ENCODE data around the gene LCN2.

LCN2 gene

GRCh38 chr9:128152133-128153059 is 3.1 kb downstream of the LCN2 start:
- Histone ChIP-seq H3K79me2 (ENCODE audit: low read length) (no peaks in the 10 kb centered on the region), H3K36me3 (replicated peaks; ENCODE audit: insufficient read depth, low read length) (no peaks in the 10 kb centered on the region), H3K4me1 (ENCODE audit: low read length) (no peaks in the 10 kb centered on the region), H3K27me3 (replicated peaks; ENCODE audit: insufficient read depth, low read length) (no peaks in the 10 kb centered on the region), H3K9ac (ENCODE audit: low read length) (no peak overlapping the region), H4K20me1 (ENCODE audit: insufficient read depth, low read length) (no peaks in the 10 kb centered on the region), H3K9me3 (replicated peaks; ENCODE audit: insufficient read depth, low read length) (no peaks in the 10 kb centered on the region), H3K27ac (ENCODE audit: low read length) (no peak overlapping the region), H2AFZ (ENCODE audit: low read length) (no peak overlapping the region), H3K4me3 (ENCODE audit: low read length) (no peak overlapping the region), H3F3A (ENCODE audit: insufficient read depth, low read length) (no peaks in the 10 kb centered on the region), H3K9me2 (replicated peaks; ENCODE audit: insufficient read depth, low read length) (no peaks in the 10 kb centered on the region), H3K4me2 (ENCODE audit: low read depth, low read length) (no peak overlapping the region)
- DNase-seq = no peak
- no peak for TF ChIP-seq CTCF (IDR thresholded peaks at IDR 0.05; ENCODE audit: low read length)

- Histone ChIP-seq H3K9me3 (replicated peaks; ENCODE audit: insufficient read depth, low read length) (no peaks in the 10 kb centered on the region), H3K9me2 (replicated peaks; ENCODE audit: insufficient read depth, low read length) (no peaks in the 10 kb centered on the region), H3K4me3 (ENCODE audit: low read length) (no peak overlapping the region), H3K27ac (ENCODE audit: low read length) (no peak overlapping the region), H3K4me2 (ENCODE audit: low read depth, low read length) (no peak overlapping the region), H3K9ac (ENCODE audit: low read length) (no peak overlapping the region), H3K27me3 (replicated peaks; ENCODE audit: insufficient read depth, low read length) (no peaks in the 10 kb centered on the region), H2AFZ (ENCODE audit: low read length) (no peak overlapping the region), H3K79me2 (ENCODE audit: low read length) (no peaks in the 10 kb centered on the region), H3K4me1 (ENCODE audit: low read length) (no peaks in the 10 kb centered on the region), H3F3A (ENCODE audit: insufficient read depth, low read length) (no peaks in the 10 kb centered on the region), H4K20me1 (ENCODE audit: insufficient read depth, low read length) (no peaks in the 10 kb centered on the region), H3K36me3 (replicated peaks; ENCODE audit: insufficient read depth, low read length) (no peaks in the 10 kb centered on the region)
- no peak for DNase-seq
- TF ChIP-seq EZH2 (optimal IDR thresholded peaks at IDR 0.05; ENCODE audit: low read depth, low read length) = no peak
- TF ChIP-seq CTCF (IDR thresholded peaks at IDR 0.05; ENCODE audit: low read length) = no peak
- TF ChIP-seq EZH2phosphoT487 (IDR thresholded peaks at IDR 0.05; ENCODE audit: low read length) = no peak
These were observed 4.0 kb downstream of the LCN2 start for GRCh38 chr9:128153060-128153946.

- Histone ChIP-seq H3K4me2 (ENCODE audit: low read depth, low read length) (no peak overlapping the region), H3K9ac (ENCODE audit: low read length) (no peak overlapping the region), H3K9me3 (replicated peaks; ENCODE audit: insufficient read depth, low read length) (no peaks in the 10 kb centered on the region), H3F3A (ENCODE audit: insufficient read depth, low read length) (no peaks in the 10 kb centered on the region), H3K27ac (ENCODE audit: low read length) (no peak overlapping the region), H3K36me3 (replicated peaks; ENCODE audit: insufficient read depth, low read length) (no peaks in the 10 kb centered on the region), H2AFZ (ENCODE audit: low read length) (no peak overlapping the region), H3K27me3 (replicated peaks; ENCODE audit: insufficient read depth, low read length) (no peaks in the 10 kb centered on the region), H4K20me1 (ENCODE audit: insufficient read depth, low read length) (no peaks in the 10 kb centered on the region), H3K79me2 (ENCODE audit: low read length) (no peaks in the 10 kb centered on the region), H3K4me3 (ENCODE audit: low read length) (no peak overlapping the region), H3K4me1 (ENCODE audit: low read length) (no peaks in the 10 kb centered on the region), H3K9me2 (replicated peaks; ENCODE audit: insufficient read depth, low read length) (no peaks in the 10 kb centered on the region)
- TF ChIP-seq EZH2 (optimal IDR thresholded peaks at IDR 0.05; ENCODE audit: low read depth, low read length) (no peak), EZH2phosphoT487 (IDR thresholded peaks at IDR 0.05; ENCODE audit: low read length) (no peak), CTCF (IDR thresholded peaks at IDR 0.05; ENCODE audit: low read length) (no peak)
- no peak for DNase-seq
These were observed 4.9 kb downstream of the LCN2 start for GRCh38 chr9:128153947-128154695.
